Activated naive CD8-positive, alpha-beta T cell treated with anti-CD3 and anti-CD28 coated beads, Interleukin-2, amount 50 U/mL, for 16 hours (primary cell): ENCODE measurements around the gene EDA.

Experiments used
- DNase-seq: peaks from one replicate; pipeline ENCODE4 v3.0.0-alpha.2; 2020; ENCODE audit warnings: low read depth, low spot score

Gene EDA

GRCh38 chrX:70062961-70063550, 447.1 kb downstream of the EDA start:
- DNase-seq = no peak

DNA sequence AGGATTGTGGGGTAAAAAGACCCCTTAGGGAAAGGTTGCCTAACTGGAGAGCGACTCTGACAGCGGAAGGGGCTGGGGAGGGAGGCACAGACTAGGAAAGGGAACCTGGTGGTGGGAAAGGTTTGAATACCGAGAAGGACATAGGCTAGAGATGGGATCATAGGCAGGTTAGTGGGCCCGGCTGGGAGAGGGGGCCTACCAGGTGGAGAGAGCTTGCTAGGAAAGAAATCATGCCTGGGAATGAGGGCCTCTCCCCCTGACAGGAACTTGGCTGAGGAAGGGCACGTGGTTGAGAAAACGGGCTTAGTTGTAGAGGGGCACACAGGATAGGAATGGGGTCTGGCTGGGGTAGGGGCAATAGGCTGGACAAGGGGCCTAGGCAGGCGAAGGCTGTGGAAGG, 450.7 kb downstream of the EDA start:
- no peak for DNase-seq

DNA sequence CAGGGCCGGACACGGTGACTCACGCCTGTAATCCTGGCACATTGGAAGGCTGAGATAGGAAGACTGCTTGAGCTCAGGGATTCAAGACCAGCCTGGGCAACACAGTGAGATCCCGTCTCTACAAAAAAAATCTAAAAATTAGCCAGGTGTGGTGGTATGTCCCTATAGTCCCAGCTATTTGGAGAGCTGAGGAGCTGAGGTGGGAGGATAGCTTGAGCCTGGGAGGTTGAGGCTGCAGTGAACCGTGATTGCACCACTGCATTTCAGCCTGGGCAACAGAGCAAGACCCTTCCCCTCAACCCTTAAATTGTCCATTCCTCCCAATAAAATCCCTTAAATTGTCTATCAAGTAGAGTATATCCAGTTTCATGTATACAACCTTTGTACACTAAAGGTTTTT, 463.4 kb downstream of the EDA start:
- no peak for DNase-seq

GRCh38 chrX:70079870-70080269, 464.0 kb downstream of the EDA start:
- no peak for DNase-seq

GRCh38 chrX:70082723-70083122, 466.8 kb downstream of the EDA start:
- no peak for DNase-seq

DNA sequence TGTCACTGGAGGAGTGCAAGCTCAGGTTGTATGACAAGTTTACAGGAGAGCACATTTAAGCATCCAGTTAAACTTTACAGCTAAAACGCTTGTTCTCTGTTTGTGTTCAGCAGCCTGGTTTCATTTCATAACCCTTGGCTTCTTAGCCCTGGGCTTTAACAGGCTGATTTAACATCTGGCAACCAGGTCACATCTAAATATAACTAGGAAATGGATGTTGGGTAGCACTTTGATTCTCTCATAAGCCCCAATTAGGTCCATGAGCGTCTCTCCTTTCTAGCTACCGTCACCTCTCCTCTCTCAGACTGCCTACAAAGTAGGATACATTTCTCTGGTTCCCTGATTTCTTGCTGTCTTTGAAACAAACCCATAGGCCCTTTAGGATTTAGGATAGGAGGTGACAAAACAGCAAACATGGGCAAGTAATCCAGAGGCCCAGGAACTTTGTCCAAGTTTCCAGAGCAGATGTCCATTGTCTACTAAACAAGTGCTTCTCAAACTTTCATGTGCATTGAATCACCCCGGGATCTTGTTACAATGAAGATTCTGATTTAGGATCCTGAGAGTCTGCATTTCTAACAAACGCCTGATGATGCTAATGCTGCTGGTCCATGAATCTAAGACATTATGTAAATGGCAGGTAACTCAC, 468.8 kb downstream of the EDA start:
- no peak for DNase-seq

DNA sequence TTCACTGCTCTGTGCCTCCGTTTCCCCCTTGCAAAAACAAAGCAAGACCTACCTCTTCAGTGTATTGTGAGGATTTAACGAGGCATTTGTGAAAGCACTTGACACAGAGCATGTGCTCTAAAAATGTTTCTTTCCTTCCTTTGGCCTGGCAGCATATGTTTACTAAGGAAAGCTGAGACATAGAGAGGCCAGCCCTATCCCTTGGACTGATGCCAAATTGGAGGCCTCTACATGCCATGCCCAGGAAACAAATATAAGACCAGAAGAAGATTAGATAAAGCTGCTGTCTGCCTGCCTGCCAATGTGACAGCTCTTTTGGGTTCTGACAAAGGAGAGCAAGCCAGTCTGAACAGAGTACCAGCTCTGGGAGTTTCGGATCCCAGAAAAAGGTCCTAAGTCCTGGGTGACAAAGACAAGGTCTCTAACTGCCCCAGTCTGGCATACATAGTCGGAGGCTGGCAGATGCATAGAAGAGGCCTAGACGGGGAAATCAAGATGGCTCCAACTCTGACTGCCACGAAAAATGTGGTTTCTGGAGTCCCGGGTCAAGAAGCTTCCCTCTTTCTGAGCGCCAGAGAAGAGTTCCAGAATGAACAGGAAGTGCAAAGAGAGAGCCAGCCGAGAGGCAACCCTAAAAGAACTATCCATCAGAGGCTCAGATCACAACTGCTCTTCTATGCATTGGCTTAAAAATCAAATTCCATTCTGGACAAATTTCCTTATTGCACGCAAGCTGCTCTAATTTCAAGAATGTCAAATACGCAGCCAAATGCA, 472.1 kb downstream of the EDA start:
- DNase-seq = no peak

DNA sequence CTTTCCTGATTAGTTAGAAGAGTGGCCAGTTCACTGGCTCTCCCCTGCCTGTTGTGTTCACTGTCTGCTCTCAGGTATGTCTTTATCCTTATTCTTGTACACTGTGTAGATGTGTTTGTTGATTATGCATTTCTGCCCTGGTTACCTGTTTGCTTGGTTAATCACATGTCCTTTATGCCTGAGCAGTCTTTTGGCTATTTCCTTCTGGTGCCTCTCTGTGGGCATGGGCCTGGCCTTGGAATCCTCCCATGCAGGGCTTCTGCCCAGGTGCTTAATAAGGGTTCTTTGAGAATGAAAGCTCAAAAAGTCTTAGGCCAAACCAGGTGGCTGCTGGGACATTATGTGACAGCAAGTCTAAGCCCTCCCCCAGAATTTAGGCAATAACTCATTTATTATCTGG, 472.8 kb downstream of the EDA start:
- no peak for DNase-seq
